ENCODE data around the gene LRRC28.

Gene LRRC28

GRCh38 chr15:99438691-99439523 lies 187.6 kb downstream of the LRRC28 start:
- DNase-seq: peak in 1 of 2 experiments; percentile 5

- peak in 1 of 2 experiments; percentile 2 for DNase-seq
These were observed 188.2 kb downstream of the LRRC28 start for GRCh38 chr15:99439524-99439835.

GRCh38 chr15:99440029-99440428 lies 188.7 kb downstream of the LRRC28 start:
- DNase-seq: peak in 1 of 2 experiments; percentile 1
